Stimulated activated naive B cell treated with anti-CD40 and anti-IgM and Interleukin-4, amounts not matched to agents 10 μg/mL and 1 μg/mL and 100 μg/mL, for 72 hours (primary cell): ENCODE data around the gene PCGF2.
A peak's percentile ranks its signal among the peaks of the same experiment; 100 is the strongest.

Source experiments
- ATAC-seq, 2 donors: fragments of 150-1000 bp; cut with Tn5 transposase; replicated peaks; 2 replicates each; pipeline ENCODE4 v1.10.0; 2021; ENCODE audit warnings: moderate library complexity in 1 of 2
- DNase-seq: peaks from one replicate; pipeline ENCODE4 v3.0.0; 2021
- H3K27ac Mint-ChIP-seq: one replicate; pipeline ENCODE4 v1.8.0; 2022; ENCODE audit warnings: mild to moderate bottlenecking, mixed read lengths
- H3K27me3 Mint-ChIP-seq, 2 donors: one replicate each; pipeline ENCODE4 v1.8.0; 2022; ENCODE audit warnings: mixed read lengths in 2 of 2
- H3K36me3 Mint-ChIP-seq, 2 donors: one replicate each; pipeline ENCODE4 v1.8.0; 2022; ENCODE audit warnings: mixed read lengths in 2 of 2, mild to moderate bottlenecking in 1 of 2
- H3K4me1 Mint-ChIP-seq, 2 donors: one replicate each; pipeline ENCODE4 v1.8.0; 2022; ENCODE audit warnings: mixed read lengths in 2 of 2, mild to moderate bottlenecking in 1 of 2
- H3K4me3 Mint-ChIP-seq, 2 donors: one replicate each; pipeline ENCODE4 v1.8.0; 2022; ENCODE audit warnings: mild to moderate bottlenecking in 2 of 2, mixed read lengths in 2 of 2, moderate library complexity in 1 of 2
- H3K9me3 Mint-ChIP-seq, 2 donors: one replicate each; pipeline ENCODE4 v1.8.0; 2022; ENCODE audit warnings: mixed read lengths in 2 of 2, mild to moderate bottlenecking in 1 of 2

Gene PCGF2

GRCh38 chr17:38725066-38725465 lies 23.1 kb downstream of the PCGF2 start:
- H3K4me1 Mint-ChIP-seq, result peaks cover 32 to 71% of the 10 kb centered on the region in 2 donors
- DNase-seq, result no peak

DNA sequence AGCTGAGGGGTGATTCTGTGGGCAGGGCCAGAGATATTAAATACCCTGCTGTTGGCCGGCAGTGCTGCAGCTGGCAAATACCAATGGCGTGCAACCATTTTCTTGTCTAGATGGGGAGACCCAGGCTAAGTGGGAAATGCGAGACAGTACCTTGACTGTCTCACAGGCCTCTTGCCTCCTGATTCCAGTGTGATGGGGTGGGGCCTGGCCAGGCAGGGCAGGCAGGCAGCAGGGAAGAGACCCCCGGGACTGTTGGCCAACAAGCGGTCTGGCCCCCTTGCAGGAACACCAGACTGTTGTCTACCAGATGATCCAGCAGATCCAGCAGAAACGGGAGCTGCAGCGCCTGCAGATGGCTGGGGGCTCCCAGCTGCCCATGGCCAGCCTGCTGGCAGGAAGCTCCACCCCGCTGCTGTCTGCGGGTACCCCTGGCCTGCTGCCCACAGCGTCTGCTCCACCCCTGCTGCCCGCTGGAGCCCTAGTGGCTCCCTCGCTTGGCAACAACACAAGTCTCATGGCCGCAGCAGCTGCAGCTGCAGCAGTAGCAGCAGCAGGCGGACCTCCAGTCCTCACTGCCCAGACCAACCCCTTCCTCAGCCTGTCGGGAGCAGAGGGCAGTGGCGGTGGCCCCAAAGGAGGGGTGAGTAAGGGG lies 23.7 kb downstream of the PCGF2 start:
- no peaks in the 10 kb centered on the region for H3K27me3 Mint-ChIP-seq
- H3K36me3 Mint-ChIP-seq, result peaks cover 43 to 47% of the 10 kb centered on the region in 2 donors
- peaks cover 2 to 7% of the 10 kb centered on the region in 2 donors for H3K9me3 Mint-ChIP-seq
- no peak overlapping the region for H3K4me3 Mint-ChIP-seq
- H3K4me1 Mint-ChIP-seq, result peaks cover 33 to 72% of the 10 kb centered on the region in 2 donors
- H3K27ac Mint-ChIP-seq, result no peak overlapping the region
- DNase-seq (no peak), ATAC-seq (no peak)

More at GRCh38 chr17:38725066-38725465, 23.1 kb downstream of the PCGF2 start:
- H3K9me3 Mint-ChIP-seq, result peaks cover 2 to 7% of the 10 kb centered on the region in 2 donors
- ATAC-seq, result no peak
- H3K36me3 Mint-ChIP-seq, result peaks cover 40 to 43% of the 10 kb centered on the region in 2 donors
- H3K27me3 Mint-ChIP-seq, result no peaks in the 10 kb centered on the region
- no peak overlapping the region for H3K27ac Mint-ChIP-seq
- H3K4me3 Mint-ChIP-seq, result peak overlapping the region in 1 of 2 donors; percentile 19

DNA sequence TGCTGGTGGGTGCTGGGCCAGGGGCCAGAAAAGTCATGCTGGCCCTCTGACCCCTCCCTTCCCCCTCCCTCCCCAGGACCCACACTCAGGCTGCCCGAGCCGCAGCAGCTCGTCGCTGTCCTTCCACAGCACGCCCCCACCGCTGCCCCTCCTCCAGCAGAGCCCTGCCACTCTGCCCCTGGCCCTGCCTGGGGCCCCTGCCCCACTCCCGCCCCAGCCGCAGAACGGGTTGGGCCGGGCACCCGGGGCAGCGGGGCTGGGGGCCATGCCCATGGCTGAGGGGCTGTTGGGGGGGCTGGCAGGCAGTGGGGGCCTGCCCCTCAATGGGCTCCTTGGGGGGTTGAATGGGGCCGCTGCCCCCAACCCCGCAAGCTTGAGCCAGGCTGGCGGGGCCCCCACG lies 26.3 kb downstream of the PCGF2 start:
- ATAC-seq (no peak), DNase-seq (no peak)
- Mint-ChIP-seq H3K4me1 (peaks cover 16 to 57% of the 10 kb centered on the region in 2 donors), H3K4me3 (no peak overlapping the region), H3K27me3 (no peaks in the 10 kb centered on the region), H3K36me3 (peaks cover 56% of the 10 kb centered on the region in 2 donors), H3K27ac (no peak overlapping the region), H3K9me3 (no peaks in the 10 kb centered on the region)

DNA sequence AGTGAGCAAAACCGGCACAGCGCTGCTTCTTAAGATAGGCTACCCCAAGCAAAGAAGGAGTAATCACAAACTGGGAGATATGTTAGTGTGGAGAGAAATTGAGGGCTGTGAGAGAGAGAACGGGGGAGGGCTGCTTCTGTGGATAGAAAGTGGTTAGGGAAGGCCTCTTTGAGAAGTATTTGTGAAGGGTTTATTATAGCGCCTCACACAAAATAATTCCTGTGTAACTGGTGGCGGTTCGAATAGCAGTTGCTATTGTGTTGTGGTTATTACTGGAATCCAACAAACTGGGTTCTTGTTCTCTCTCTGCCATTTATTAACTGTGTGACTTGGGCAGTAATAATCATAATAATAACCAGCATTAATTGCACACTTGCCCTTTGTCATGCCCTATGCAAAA lies 27.2 kb downstream of the PCGF2 start:
- peaks cover 57 to 62% of the 10 kb centered on the region in 2 donors for H3K36me3 Mint-ChIP-seq
- H3K27me3 Mint-ChIP-seq, result no peaks in the 10 kb centered on the region
- H3K27ac Mint-ChIP-seq, result peak overlapping the region; percentile 27

GRCh38 chr17:38719943-38720641 lies 28.0 kb downstream of the PCGF2 start:
- peaks cover 18 to 51% of the 10 kb centered on the region in 2 donors for H3K4me1 Mint-ChIP-seq
- no peaks in the 10 kb centered on the region for H3K9me3 Mint-ChIP-seq
- ATAC-seq, result no peak
- no peak for DNase-seq
- no peaks in the 10 kb centered on the region for H3K27me3 Mint-ChIP-seq
- H3K4me3 Mint-ChIP-seq, result no peak overlapping the region
- H3K27ac Mint-ChIP-seq, result no peak overlapping the region
- peaks cover 59 to 64% of the 10 kb centered on the region in 2 donors for H3K36me3 Mint-ChIP-seq

More for the DNA sequence above, 27.2 kb downstream of the PCGF2 start:
- ATAC-seq (no peak), DNase-seq (no peak)
- Mint-ChIP-seq H3K9me3 (no peaks in the 10 kb centered on the region), H3K4me1 (peaks cover 14 to 51% of the 10 kb centered on the region in 2 donors), H3K4me3 (no peak overlapping the region)

DNA sequence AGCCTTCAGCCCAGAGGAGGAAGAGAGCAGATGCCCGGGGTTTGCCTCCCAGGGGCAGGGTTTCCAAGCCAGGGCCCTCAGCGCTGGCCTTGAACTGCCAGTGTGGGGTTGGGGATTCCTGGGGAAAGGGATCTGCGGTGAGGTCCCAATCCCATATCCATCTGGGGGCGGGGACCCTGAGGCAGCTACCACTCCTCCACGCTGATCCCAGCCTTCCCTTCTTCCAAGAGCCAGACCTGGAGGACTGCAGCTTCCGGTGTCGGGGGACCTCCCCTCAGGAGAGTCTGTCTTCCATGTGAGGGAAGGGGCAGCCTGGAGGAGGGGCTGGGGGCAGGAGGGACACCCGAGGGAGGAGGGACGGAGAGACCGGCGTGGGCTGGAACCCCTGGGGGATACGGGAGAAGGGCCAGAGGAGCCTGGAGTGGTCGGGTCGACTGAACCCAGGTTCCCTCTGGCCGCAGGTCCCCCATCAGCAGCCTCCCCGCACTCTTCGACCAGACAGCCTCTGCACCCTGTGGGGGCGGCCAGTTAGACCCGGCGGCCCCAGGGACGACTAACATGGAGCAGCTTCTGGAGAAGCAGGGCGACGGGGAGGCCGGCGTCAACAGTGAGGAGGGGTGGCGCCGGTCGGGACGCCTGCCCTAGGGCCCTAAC lies 28.7 kb downstream of the PCGF2 start:
- peaks cover 21 to 54% of the 10 kb centered on the region in 2 donors for H3K4me1 Mint-ChIP-seq
- ATAC-seq (no peak), DNase-seq (no peak)
- peak overlapping the region; percentile 34 for H3K27ac Mint-ChIP-seq
- H3K4me3 Mint-ChIP-seq, result no peak overlapping the region
- no peaks in the 10 kb centered on the region for H3K9me3 Mint-ChIP-seq
- H3K27me3 Mint-ChIP-seq, result no peaks in the 10 kb centered on the region
- peaks cover 60 to 66% of the 10 kb centered on the region in 2 donors for H3K36me3 Mint-ChIP-seq

GRCh38 chr17:38717139-38717745 lies 30.9 kb downstream of the PCGF2 start:
- ATAC-seq (no peak), DNase-seq (no peak)
- H3K27ac Mint-ChIP-seq, result peak overlapping the region; percentile 69
- peaks cover 23 to 47% of the 10 kb centered on the region in 2 donors for H3K4me1 Mint-ChIP-seq
- no peak overlapping the region for H3K4me3 Mint-ChIP-seq
- no peaks in the 10 kb centered on the region for H3K27me3 Mint-ChIP-seq
- H3K9me3 Mint-ChIP-seq, result no peaks in the 10 kb centered on the region
- H3K36me3 Mint-ChIP-seq, result peaks cover 56 to 71% of the 10 kb centered on the region in 2 donors

GRCh38 chr17:38716368-38717005 lies 31.6 kb downstream of the PCGF2 start:
- ATAC-seq, result no peak
- peaks cover 55 to 76% of the 10 kb centered on the region in 2 donors for H3K36me3 Mint-ChIP-seq
- H3K27ac Mint-ChIP-seq, result peak overlapping the region; percentile 69

GRCh38 chr17:38715216-38715943 lies 32.8 kb downstream of the PCGF2 start:
- peak in 1 of 2 donors; percentile 7 for ATAC-seq
- peaks cover 36 to 55% of the 10 kb centered on the region in 2 donors for H3K4me1 Mint-ChIP-seq
- H3K27ac Mint-ChIP-seq, result peak overlapping the region; percentile 95

More at GRCh38 chr17:38716368-38717005, 31.6 kb downstream of the PCGF2 start:
- Mint-ChIP-seq H3K4me1 (peaks cover 25 to 50% of the 10 kb centered on the region in 2 donors), H3K9me3 (no peaks in the 10 kb centered on the region), H3K4me3 (no peak overlapping the region), H3K27me3 (no peaks in the 10 kb centered on the region)
- no peak for DNase-seq

GRCh38 chr17:38713456-38714075 lies 34.6 kb downstream of the PCGF2 start:
- no peak overlapping the region for H3K4me3 Mint-ChIP-seq
- DNase-seq (no peak), ATAC-seq (no peak)
- peaks cover 60 to 83% of the 10 kb centered on the region in 2 donors for H3K36me3 Mint-ChIP-seq
- peak overlapping the region; percentile 65 for H3K27ac Mint-ChIP-seq
- H3K27me3 Mint-ChIP-seq, result no peaks in the 10 kb centered on the region
- peaks cover 45 to 67% of the 10 kb centered on the region in 2 donors for H3K4me1 Mint-ChIP-seq
- no peaks in the 10 kb centered on the region for H3K9me3 Mint-ChIP-seq

More at GRCh38 chr17:38715216-38715943, 32.8 kb downstream of the PCGF2 start:
- Mint-ChIP-seq H3K36me3 (peaks cover 58 to 83% of the 10 kb centered on the region in 2 donors), H3K27me3 (no peaks in the 10 kb centered on the region), H3K4me3 (peak overlapping the region; percentile 10 to 49), H3K9me3 (no peaks in the 10 kb centered on the region)
- DNase-seq, result no peak

GRCh38 chr17:38712593-38712992 lies 35.5 kb downstream of the PCGF2 start:
- ATAC-seq (no peak), DNase-seq (no peak)
- Mint-ChIP-seq H3K4me1 (peaks cover 50 to 68% of the 10 kb centered on the region in 2 donors), H3K27ac (peak overlapping the region; percentile 60), H3K36me3 (peaks cover 53 to 77% of the 10 kb centered on the region in 2 donors), H3K27me3 (no peaks in the 10 kb centered on the region), H3K4me3 (no peak overlapping the region), H3K9me3 (no peaks in the 10 kb centered on the region)

GRCh38 chr17:38711792-38712571 lies 36.2 kb downstream of the PCGF2 start:
- ATAC-seq (no peak), DNase-seq (no peak)
- Mint-ChIP-seq H3K9me3 (no peaks in the 10 kb centered on the region), H3K27ac (peak overlapping the region; percentile 60), H3K36me3 (peaks cover 49 to 76% of the 10 kb centered on the region in 2 donors), H3K4me3 (no peak overlapping the region), H3K27me3 (no peaks in the 10 kb centered on the region), H3K4me1 (peaks cover 56 to 72% of the 10 kb centered on the region in 2 donors)
